H1 (cell line): ENCODE measurements around the gene SMARCA4. TPM values are rescaled to one million over a fixed set of nuclear protein-coding genes. Genes with fewer than 3 reads are reported as not detected.

Experiments used
- CHD2 ChIP-seq: IDR thresholded peaks from 2 replicates; pipeline ENCODE4 v1.6.1; 2012; ENCODE audit warnings: low read length, improper control_type of control experiment
- CHD7 ChIP-seq: fragments of 300-600 bp; sonication (generic); IDR thresholded peaks from 2 replicates; pipeline ENCODE4 v1.7.1; 2012; ENCODE audit warnings: low read length, moderate library complexity, mild to moderate bottlenecking, inconsistent platforms; ENCODE audit not compliant: insufficient replicate concordance
- GTF2F1 ChIP-seq: IDR thresholded peaks from 2 replicates; pipeline ENCODE4 v1.6.1; 2012; ENCODE audit warnings: low read depth, low read length, improper control_type of control experiment, borderline replicate concordance
- POU5F1 ChIP-seq: IDR thresholded peaks from 2 replicates; pipeline ENCODE4 v1.6.1; 2011; ENCODE audit warnings: low read depth, mild to moderate bottlenecking, low read length, moderate library complexity
- RXRA ChIP-seq: IDR thresholded peaks from 2 replicates; pipeline ENCODE4 v1.6.1; 2011; ENCODE audit warnings: low read depth, mild to moderate bottlenecking, low read length, moderate library complexity; ENCODE audit not compliant: insufficient read depth
- polyA plus RNA-seq, 7 experiments: library from polyadenylated mRNA; depleted of rRNA in 3 of 7; stranded (reverse) in 5 of 7; unstranded in 2 of 7; fragments of >200 nt in 5 of 7; fragments of 200-250 nt in 2 of 7; gene quantifications; 1 replicate in 5 of 7; 2 replicates in 1 of 7; 4 replicates in 1 of 7; pipeline versions ENCODE4 v1.2.1 to v1.2.3, GENCODE V29; 2011 to 2013; ENCODE audit warnings: missing spikeins in 2 of 7, mixed read lengths in 2 of 7
- total RNA-seq: library from RNA; stranded (reverse); fragmentation: NEBNext Ultra II Directional; extraction: Animal tissue kit (Norgen Biotek cat#: 25700); gene quantifications from 2 replicates; pipeline ENCODE4 v1.2.1, GENCODE V29; 2021

Gene SMARCA4
- total and polyA plus RNA-seq, 2 of the 8 experiments (the other 6 are each of a cell fraction or from before 2014, with no cell fraction given) = 86.4 to 263 TPM

- TF ChIP-seq CHD7 (no peak), GTF2F1 (no peak), RXRA (no peak), POU5F1 (no peak), CHD2 (no peak)
Observed at GRCh38 chr19:11073568-11073967, 112.7 kb downstream of the SMARCA4 start (continued).
